Gastrocnemius medialis (tissue), 4 donors: ENCODE data around the gene RXYLT1.

ENCODE experiments used
- CTCF ChIP-seq, 5 experiments: fragments of 450-650 bp in 3 of 5; fragments of 200-600 bp in 2 of 5; sonication (generic) in 2 of 5; IDR thresholded peaks in 4 of 5; conservative IDR thresholded peaks in 1 of 5; 1 replicate in 4 of 5; 2 replicates in 1 of 5; pipeline ENCODE4 v1.5.1; 2016 to 2019; ENCODE audit warnings: antibody characterized with exemption in 5 of 5, mild to moderate bottlenecking in 3 of 5, moderate library complexity in 3 of 5
- POLR2A ChIP-seq, 2 donors: fragments of 450-650 bp; IDR thresholded peaks; one replicate each; pipeline ENCODE4 v1.6.1; 2017; ENCODE audit warnings: antibody characterized with exemption in 2 of 2, mild to moderate bottlenecking in 2 of 2, moderate library complexity in 2 of 2

GRCh38 chr12:63815482-63815852 lies 35.8 kb downstream of the RXYLT1 start:
- TF ChIP-seq CTCF (IDR thresholded peaks at IDR 0.05 in 4 of 5, conservative IDR thresholded peaks at IDR 0.05 in 1 of 5) (no peak), POLR2A (IDR thresholded peaks at IDR 0.05) (no peak)
